ENCODE measurements around the gene MAP3K10.

DNA sequence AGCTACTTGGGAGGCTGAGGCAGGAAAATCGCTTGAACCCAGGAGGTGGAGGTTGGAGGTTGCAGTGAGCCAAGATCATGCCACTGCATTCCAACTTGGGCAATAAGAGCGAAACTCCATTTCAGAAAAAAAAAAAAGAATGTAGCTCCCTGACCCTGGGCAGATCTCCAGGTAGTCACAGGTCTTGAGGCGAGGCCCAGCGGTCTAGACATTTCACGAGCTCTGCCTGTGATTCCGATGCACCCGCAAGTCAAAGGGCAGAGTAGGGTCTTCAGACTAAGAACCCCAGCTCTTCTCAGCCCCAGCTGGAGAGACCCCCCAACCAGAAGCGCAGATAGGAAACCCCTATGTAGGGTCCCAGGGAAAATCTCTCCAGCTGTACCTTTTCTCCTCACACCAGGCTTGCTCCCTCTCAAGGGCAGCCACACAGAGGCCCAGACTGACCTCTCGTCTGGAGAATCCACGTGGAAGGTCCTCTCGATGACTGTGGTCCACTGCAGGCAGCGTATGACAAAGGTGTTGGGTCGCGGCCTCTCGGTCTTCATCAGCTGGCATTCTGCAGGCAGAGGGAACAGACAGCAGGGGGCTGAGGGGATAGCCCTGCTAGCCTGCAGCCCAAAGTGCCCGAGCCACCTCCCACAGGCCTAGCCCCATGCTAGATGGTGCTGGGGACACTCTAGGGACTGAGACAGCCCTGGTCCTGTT, 63.6 kb downstream of the MAP3K10 start:
- no peak for TF ChIP-seq POLR2AphosphoS2 (IDR thresholded peaks at IDR 0.05; ENCODE audit: low read length)
- no peak for TF ChIP-seq SRF (CRISPR knock-in tag; IDR thresholded peaks at IDR 0.05)
- no peak for TF ChIP-seq KLF13 (tag; IDR thresholded peaks at IDR 0.05; ENCODE audit: borderline replicate concordance, low read depth)
- TF ChIP-seq, protein P1, sequence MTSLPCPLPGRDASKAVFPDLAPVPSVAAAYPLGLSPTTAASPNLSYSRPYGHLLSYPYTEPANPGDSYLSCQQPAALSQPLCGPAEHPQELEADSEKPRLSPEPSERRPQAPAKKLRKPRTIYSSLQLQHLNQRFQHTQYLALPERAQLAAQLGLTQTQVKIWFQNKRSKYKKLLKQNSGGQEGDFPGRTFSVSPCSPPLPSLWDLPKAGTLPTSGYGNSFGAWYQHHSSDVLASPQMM (CRISPR knock-in tag; IDR thresholded peaks at IDR 0.05), result no peak
- TF ChIP-seq, protein P2, sequence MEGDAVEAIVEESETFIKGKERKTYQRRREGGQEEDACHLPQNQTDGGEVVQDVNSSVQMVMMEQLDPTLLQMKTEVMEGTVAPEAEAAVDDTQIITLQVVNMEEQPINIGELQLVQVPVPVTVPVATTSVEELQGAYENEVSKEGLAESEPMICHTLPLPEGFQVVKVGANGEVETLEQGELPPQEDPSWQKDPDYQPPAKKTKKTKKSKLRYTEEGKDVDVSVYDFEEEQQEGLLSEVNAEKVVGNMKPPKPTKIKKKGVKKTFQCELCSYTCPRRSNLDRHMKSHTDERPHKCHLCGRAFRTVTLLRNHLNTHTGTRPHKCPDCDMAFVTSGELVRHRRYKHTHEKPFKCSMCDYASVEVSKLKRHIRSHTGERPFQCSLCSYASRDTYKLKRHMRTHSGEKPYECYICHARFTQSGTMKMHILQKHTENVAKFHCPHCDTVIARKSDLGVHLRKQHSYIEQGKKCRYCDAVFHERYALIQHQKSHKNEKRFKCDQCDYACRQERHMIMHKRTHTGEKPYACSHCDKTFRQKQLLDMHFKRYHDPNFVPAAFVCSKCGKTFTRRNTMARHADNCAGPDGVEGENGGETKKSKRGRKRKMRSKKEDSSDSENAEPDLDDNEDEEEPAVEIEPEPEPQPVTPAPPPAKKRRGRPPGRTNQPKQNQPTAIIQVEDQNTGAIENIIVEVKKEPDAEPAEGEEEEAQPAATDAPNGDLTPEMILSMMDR (IDR thresholded peaks at IDR 0.05 in 2 of 3, conservative IDR thresholded peaks at IDR 0.05 in 1 of 3; ENCODE audit: insufficient read depth in 2 of 3, low read depth in 1 of 3, low read length in 3 of 3), result no peak
- TF ChIP-seq POLR2A (conservative IDR thresholded peaks at IDR 0.05), result no peak

All from K562 (cell line).